NOMO-1 (cell line): Measurements from ENCODE around the gene TPSD1.
"Not testable (repeated sequence)": the region's sequence is repeated elsewhere in the genome, so short reads cannot be mapped to it uniquely, and the experiment has no call there.

Experiments
- DNase-seq, 2 experiments: peaks; one replicate each; lab custom pipeline; 2025; ENCODE audit not compliant: unreplicated experiment in 2 of 2; lab: John Stamatoyannopoulos, UW

TPSD1 gene

DNA sequence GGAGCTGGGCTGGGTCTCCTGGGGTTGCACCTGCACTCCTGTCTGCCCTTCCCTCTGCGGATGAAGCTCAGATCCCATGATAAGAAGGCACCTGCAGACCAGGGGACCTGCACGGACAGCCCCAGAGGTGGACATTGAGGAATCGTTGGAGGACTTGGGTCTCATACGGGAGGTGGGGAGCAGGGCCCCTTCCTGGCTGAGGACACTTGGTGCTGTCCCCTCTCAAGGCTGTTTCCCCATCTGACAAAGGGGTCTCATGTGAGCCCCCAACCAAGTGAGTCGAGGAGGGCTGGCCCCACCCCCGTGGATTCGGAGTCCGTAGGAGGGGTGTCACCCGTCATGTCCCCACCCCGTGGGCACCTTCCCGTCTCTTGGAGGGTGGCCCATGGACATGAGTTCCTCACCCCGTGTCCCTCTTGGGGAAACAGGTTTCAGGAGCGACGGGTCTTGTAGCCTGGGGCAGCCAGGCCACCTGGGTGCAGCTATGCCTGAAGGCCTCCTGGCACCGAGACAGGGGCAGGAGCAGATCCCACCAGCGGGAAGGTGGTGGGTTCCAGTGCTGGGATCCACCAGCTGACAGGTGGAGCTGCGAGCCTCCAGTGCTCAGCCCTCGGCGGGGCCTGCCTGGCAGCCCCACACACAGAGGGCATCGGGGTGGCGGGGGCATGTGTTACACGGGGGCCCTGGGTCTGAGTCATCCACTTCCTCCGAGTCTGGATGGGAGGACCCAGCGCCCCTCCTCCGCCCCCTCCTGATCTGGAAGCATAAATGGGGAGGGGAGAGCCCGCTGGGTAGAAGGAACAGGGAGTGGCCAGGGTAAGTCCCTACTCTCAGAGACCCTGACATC lies at the start of gene TPSD1:
Gene TPSD1 (plus strand): TSS at position 794 of the 847 bp plus-strand sequence. CDS start 212 bp downstream, outside the sequence.
- not testable (repeated sequence) for DNase-seq

DNA sequence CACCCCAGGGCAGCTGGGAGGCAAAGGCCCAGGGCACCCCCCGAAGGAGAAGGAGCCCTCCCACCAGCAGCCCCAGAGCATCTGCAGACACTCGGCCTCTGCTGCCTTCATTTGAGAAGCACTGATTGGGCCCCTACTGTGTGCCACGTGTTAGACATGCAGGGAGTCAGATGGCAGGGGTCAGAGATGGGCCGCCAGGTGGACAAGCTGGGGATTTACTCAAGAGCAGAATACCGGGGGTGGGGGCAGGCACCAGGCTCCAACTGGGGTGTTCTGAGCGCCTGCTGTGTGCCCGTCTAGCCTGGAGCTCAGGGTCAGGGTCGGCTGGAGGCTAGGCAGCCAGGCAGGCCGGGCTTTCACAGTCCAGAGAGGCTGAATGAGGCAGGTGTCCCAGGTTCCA lies 49.5 kb upstream of the TPSD1 start:
- no peak for DNase-seq

DNA sequence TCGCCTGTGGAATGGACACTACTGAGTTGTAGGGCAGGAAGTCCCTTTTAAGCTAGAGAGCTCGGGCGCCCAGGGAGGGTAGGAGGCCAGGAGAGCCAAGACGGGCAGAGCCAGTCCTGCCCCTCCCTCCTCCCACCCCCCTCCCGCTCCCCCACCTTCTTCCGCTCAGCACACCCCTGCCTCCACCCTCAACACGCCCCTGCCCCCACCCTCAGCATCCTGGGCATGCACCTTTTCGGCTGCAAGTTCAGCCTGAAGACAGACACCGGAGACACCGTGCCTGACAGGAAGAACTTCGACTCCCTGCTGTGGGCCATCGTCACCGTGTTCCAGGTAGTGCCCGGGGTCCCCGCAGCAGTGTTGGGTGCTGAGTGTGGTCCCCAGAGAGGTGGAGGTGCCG lies 49.1 kb upstream of the TPSD1 start:
- no peak for DNase-seq

DNA sequence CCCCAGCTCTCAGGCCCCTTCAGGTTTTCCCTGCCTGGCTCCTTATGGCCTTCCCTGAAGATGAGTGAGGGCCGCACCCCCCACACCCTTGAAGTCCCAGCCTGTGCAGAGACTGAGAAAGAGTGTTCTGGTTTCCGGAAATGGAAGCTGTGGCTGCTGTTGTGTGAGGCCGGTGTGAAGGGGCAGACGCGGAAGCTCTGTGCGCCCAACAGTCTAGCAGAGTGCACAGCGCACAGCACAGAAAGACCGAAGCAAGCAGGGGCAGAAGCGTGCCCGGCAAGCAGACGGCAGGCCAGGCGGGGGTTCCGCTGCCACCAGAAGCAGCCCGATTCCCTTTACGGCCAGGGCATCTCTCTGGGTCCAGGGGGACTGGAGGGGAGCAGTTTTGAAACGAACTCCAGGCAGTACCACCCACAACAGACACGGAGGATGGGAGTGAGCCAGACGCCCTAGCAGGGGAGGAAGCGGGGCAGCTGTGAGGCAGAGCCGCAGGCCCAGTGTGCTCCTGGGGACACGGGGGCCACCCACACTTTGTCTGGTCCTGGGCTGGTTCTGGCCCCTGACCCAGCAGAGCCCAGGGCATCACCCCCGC lies 47.5 kb upstream of the TPSD1 start:
- no peak for DNase-seq

DNA sequence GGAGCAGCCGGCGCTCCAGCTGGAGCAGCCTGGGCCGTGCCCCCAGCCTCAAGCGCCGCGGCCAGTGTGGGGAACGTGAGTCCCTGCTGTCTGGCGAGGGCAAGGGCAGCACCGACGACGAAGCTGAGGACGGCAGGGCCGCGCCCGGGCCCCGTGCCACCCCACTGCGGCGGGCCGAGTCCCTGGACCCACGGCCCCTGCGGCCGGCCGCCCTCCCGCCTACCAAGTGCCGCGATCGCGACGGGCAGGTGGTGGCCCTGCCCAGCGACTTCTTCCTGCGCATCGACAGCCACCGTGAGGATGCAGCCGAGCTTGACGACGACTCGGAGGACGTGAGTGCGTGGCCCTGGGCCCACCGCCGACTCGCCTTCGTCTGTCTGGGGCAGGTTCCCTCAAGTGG lies 46.8 kb upstream of the TPSD1 start:
- DNase-seq = no peak

DNA sequence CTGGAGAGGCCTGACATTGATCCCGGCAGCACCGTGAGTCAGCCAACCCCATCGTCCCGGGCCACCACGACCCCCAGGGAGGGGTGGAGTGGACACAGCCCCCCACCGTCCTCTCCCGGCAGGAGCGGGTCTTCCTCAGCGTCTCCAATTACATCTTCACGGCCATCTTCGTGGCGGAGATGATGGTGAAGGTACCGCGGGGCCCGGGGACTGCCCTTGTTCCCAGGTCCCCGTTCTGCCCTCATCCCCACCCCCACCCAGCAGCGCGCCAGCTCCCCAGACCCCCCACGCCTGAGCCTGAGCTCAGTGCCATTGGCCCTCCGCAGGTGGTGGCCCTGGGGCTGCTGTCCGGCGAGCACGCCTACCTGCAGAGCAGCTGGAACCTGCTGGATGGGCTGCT lies 45.4 kb upstream of the TPSD1 start:
- DNase-seq = no peak

DNA sequence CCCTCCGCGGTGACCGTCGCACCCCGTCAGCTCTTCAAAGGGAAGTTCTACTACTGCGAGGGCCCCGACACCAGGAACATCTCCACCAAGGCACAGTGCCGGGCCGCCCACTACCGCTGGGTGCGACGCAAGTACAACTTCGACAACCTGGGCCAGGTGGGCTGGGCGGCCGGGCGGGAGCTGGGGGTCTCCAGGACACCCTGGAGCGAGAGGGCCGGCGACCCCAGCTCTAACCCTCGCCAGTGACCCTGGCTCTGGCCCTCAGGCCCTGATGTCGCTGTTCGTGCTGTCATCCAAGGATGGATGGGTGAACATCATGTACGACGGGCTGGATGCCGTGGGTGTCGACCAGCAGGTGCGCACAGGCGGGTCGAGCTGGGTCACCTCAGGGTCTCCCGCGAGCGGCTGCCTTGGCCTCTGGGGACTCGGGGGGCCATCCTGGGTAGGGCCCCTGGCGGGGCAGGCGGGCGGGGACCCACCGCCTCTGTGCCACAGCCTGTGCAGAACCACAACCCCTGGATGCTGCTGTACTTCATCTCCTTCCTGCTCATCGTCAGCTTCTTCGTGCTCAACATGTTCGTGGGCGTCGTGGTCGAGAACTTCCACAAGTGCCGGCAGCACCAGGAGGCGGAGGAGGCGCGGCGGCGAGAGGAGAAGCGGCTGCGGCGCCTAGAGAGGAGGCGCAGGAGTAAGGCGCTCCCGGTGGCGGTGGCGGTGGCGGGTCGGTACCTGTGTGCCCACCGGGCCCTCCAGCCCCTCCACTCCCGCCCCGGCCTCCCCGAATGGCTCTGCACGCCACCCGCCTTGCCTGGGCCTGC lies 44.2 kb upstream of the TPSD1 start:
- no peak for DNase-seq

DNA sequence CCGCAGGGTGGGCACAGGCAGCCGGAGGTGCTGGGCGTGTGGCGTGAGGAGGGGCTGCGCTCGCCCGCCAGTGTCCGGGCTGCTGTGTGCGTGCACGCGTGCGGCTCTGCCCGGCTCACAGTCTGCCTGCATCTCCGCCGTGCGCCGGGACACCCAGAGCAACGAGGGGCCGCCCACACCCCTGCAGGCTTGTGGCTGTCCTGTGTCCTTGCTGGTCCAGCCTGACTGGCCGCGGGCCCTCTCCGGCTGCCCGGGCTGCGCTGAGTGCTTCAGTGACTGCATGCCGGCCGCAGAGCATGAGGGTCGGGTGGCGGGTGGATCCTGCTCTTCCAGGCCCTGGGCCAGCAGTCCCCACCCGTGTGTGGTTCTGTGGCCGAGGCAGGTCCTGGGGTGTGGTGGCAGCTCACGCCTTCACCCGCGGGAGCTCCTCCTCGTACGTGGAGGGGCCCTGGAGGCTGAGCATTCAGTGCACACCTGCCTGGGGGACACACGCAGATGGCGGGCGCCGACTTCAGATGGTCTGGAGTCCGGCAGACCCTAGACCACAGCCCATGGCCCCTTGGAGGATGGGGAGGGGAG lies 43.2 kb upstream of the TPSD1 start:
- DNase-seq = no peak

DNA sequence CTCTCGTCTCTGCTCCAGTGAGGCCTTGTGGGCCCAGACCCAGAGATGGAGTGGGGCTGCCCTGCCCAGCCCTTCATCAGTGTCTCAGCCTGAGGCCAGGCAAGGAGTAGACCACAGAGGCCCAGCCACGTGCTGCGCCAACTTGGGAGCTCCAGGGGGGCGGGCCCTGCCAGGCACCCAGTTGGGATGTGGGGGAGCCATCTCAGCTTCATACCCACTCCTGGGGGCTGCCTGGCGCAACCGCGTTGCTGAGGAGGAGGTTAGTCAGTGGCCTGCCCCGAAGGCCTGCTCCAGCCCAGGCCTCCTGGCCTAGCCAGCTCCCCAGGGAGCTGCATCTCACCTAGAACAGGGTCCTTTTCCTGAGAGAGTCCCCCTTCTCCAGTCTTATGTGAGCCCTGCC lies 42.6 kb upstream of the TPSD1 start:
- no peak for DNase-seq

DNA sequence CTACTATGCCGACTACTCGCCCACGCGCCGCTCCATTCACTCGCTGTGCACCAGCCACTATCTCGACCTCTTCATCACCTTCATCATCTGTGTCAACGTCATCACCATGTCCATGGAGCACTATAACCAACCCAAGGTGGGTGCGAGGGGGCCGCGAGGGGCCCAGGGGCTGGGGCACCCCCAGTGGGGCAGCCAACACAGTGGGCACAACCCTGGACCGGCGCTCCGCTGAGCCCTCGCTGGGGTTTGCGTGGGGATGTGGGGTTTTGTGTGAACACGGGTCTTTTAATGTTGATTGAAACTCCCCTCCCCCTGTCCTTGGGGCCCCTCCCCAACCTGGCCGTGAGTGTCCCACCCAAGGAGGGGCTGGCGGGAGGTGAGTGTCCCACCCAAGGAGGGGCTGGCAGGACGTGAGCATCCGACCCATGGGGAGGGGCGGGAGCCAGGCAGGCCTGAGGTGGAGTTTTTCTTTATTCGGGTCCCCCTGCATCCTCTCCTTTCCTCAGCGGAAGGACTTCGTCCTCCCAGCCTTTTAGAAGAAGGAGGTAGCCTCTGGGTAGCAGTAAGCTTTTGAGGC lies 42.0 kb upstream of the TPSD1 start:
- no peak for DNase-seq

DNA sequence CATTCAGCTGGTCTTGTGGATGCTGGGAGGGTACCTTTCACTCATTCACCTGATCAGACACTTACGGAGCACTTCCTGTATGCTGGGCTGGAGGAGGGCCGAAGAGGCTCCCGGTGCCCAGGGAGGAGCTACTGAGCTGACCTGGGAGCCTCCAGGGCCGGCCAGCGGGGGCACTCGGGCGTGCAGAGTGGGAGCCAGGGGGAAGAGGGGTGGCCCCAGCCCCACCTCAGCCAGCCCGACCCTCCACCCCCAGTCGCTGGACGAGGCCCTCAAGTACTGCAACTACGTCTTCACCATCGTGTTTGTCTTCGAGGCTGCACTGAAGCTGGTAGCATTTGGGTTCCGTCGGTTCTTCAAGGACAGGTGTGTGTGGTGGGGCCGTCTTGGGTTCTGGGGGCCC lies 41.1 kb upstream of the TPSD1 start:
- no peak for DNase-seq

DNA sequence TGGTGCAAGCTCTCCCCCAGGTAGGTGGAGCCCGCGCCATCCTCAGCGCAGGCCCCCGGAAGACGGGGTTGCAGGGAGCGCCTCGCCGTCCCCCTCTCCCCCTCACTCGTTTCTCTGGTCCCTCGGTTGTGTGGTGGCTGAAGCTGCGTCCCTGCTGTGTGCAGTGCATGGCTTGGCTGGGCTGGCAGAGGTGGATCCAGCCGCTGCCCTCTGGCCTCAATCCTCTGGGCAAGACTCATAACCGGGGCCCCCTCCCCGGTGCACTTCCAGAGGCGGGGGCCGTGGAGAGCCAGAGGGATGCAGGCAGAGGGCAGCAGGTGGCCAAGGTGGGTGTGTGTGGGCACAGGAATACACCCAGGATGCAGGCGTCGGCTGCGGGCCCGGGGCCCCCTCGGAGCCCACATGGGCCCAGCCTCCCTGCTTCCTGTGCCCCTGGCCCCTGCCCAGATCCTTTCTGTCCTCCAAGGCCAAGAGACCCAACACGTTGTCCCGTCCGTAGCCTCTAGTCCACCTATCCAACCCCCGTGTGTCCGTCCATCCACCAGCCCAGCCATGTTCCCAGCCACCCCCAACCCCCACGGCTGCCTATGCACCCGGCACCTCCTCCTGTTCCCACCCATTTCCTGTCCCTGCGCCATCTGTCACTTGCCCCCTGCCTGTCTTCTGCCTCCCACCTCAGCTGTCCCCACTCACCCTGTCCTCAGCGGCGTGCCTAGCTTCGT lies 40.1 kb upstream of the TPSD1 start:
- DNase-seq = no peak

DNA sequence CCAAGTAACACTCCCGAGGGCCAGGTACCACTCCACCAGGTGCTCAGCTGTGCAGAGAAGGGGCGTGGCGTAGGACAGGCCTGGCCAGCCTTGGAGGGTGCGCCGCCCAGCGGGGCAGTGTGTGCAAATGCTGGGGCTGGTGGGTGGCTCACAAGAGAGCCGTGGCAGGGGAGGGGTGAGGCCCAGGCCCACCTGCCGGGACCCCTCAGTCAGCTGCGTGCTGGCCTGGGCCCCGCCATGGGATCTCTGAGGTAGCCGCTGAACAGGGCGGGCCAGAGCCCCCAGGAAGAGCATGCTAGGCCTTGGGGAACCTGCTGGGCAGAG lies 39.6 kb upstream of the TPSD1 start:
- DNase-seq = no peak

DNA sequence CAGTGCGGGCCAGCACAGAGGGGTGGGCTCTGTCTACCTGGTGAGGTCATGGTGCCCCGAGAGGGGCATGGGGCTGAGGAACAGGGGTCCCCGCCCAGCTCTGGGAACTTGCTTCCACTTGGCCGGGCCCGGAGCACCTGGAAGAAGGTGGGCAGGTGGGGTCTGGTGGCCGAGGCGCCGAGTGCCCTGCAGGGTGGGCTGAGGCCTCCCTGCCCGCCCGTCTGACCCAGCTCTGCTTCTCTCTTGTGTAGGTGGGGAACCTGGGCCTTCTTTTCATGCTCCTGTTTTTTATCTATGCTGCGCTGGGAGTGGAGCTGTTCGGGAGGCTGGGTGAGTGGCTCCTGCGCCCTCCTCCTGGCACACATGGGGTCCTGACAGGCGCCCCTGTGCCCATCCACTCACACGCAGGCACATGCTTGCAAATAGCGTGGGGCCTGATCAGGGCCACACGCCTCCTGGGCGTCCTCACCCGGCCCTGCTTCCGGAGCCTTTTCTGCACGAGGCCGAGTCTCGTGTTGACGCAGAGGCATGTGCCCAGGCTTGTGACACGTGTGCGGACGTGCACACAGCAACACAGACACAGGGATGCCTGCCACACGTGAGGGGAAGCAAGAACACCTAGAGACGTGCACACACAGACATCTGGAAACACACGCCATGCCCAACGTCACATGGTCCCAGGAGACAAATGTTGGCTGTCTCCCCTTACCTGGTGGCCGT lies 39.0 kb upstream of the TPSD1 start:
- no peak for DNase-seq

DNA sequence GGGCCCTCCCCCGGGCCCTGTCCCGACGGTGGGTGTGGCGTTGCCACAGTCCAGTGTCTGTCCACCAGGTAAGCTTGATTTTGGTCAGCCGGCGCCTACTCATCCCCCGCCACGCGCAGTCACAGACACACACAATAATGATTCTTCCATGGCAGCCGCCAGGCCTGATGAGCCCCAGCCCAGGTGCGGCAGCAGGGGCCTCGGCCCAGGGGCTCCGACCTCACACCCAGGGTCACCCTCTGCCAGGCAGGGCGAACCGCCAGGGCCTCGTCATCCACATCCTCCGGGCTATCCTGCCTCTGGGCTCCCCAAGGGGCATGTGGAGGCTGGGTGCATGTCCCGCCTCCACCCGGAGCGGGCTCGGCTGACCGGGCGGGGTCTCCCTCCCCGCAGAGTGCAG lies 38.3 kb upstream of the TPSD1 start:
- DNase-seq = no peak

DNA sequence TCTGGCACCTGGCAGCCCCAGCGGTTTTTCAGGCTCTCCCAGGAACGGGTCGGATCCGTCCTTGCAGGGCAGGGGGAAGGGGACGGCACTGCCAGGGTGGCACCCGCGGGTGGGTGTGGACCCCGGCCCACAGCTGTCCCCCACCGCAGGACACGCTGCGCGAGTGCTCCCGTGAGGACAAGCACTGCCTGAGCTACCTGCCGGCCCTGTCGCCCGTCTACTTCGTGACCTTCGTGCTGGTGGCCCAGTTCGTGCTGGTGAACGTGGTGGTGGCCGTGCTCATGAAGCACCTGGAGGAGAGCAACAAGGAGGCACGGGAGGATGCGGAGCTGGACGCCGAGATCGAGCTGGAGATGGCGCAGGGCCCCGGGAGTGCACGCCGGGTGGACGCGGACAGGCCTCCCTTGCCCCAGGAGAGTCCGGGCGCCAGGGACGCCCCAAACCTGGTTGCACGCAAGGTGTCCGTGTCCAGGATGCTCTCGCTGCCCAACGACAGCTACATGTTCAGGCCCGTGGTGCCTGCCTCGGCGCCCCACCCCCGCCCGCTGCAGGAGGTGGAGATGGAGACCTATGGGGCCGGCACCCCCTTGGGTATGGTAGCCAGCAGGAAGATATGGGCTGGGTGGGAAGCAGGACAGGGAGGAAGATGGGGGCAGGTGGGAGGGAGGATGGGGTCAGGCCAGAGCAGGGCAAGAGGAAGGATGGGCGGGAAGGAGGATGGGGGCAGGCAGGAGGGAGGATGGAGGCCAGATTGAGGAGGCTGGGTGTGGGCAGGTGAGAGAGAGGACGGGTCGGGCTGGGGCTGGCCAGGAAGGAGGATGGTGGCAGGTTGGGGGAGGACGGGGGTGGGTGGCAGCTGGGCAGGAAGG lies 37.6 kb upstream of the TPSD1 start:
- DNase-seq = no peak

DNA sequence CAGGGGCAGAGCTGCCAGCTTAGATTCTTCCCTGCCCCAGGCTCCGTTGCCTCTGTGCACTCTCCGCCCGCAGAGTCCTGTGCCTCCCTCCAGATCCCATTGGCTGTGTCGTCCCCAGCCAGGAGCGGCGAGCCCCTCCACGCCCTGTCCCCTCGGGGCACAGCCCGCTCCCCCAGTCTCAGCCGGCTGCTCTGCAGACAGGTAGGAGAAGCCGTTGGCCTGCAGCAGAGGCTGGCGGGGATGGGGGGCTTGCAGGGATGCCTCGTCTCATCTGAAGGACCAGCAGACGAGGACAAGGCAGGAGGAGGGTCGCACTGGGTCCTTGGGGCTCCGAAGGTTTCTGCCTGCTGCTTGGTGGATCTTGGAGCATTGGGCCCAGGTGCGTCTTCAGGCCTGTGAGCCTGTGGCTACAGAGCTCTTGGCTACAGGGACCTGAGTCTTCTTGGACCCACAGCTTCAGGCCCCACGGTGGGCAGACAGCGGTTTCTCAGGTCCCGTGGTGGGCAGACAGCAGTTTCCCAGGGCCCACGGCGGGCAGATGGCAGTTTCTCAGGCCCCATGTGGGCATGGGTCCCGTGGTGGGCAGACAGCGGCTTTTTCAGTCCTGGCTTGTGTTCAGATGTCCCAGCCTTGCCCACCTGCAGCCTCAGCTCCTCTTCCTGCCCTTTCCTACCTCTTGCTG lies 36.8 kb upstream of the TPSD1 start:
- no peak for DNase-seq

DNA sequence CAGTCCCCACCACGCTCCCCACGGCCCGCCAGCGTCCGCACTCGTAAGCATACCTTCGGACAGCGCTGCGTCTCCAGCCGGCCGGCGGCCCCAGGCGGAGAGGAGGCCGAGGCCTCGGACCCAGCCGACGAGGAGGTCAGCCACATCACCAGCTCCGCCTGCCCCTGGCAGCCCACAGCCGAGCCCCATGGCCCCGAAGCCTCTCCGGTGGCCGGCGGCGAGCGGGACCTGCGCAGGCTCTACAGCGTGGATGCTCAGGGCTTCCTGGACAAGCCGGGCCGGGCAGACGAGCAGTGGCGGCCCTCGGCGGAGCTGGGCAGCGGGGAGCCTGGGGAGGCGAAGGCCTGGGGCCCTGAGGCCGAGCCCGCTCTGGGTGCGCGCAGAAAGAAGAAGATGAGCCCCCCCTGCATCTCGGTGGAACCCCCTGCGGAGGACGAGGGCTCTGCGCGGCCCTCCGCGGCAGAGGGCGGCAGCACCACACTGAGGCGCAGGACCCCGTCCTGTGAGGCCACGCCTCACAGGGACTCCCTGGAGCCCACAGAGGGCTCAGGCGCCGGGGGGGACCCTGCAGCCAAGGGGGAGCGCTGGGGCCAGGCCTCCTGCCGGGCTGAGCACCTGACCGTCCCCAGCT lies 35.7 kb upstream of the TPSD1 start:
- no peak for DNase-seq
